Fibroblast of mammary gland (primary cell): Measurements from ENCODE around the gene MARCHF9.

Source experiments
- DNase-seq: peaks from one replicate; pipeline ENCODE4 v3.0.0-alpha.2; 2010; ENCODE audit warnings: low read depth
- H3K4me3 ChIP-seq: 2 replicates; pipeline ENCODE4 v1.5.1; 2011; ENCODE audit warnings: low read depth, mild to moderate bottlenecking, low read length, moderate library complexity; ENCODE audit not compliant: control insufficient read depth
- TF ChIP-seq, protein P1 (sequence below): conservative IDR thresholded peaks from 2 replicates; pipeline ENCODE4 v1.5.1; 2011; ENCODE audit warnings: low read depth, low read length, inconsistent platforms; ENCODE audit not compliant: control insufficient read depth, insufficient read depth

The MARCHF9 gene

DNA sequence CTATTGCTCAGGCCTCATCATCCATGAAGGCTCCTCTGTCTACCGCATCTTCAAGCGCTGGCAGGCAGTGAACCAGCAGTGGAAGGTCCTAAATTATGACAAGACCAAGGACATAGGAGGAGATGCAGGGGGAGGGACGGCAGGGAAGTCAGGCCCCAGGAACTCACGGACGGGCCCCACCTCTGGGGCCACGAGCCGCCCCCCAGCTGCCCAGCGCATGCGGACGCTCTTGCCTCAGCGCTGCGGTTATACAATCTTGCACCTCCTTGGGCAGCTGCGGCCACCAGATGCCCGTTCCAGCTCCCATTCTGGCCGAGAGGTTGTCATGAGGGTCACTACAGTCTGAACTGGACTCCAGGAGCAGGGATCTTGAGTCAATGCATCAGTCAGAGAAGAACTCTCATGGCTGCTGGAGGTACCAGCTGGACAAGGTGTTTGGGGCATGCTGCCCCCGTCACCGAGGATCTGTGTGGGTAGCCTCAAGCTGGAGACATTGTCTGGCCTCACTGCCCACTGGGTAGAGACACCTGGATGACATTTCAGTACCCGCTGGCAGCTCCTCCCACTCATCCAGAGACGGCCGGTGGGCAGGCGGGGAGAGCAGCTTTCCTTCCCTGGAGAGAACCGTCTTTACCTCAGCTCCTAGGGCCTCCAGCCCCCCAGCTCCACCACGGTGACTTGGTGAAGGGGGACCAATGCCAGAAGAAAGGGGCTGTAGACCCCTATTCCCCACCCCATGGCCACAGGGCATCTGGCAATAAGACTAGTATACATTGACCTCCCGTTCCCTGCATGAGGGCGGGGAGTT lies 3.9 kb downstream of the MARCHF9 start:
- H3K4me3 ChIP-seq = no peak overlapping the region
- TF ChIP-seq, protein P1, sequence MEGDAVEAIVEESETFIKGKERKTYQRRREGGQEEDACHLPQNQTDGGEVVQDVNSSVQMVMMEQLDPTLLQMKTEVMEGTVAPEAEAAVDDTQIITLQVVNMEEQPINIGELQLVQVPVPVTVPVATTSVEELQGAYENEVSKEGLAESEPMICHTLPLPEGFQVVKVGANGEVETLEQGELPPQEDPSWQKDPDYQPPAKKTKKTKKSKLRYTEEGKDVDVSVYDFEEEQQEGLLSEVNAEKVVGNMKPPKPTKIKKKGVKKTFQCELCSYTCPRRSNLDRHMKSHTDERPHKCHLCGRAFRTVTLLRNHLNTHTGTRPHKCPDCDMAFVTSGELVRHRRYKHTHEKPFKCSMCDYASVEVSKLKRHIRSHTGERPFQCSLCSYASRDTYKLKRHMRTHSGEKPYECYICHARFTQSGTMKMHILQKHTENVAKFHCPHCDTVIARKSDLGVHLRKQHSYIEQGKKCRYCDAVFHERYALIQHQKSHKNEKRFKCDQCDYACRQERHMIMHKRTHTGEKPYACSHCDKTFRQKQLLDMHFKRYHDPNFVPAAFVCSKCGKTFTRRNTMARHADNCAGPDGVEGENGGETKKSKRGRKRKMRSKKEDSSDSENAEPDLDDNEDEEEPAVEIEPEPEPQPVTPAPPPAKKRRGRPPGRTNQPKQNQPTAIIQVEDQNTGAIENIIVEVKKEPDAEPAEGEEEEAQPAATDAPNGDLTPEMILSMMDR = no peak
- no peak for DNase-seq

DNA sequence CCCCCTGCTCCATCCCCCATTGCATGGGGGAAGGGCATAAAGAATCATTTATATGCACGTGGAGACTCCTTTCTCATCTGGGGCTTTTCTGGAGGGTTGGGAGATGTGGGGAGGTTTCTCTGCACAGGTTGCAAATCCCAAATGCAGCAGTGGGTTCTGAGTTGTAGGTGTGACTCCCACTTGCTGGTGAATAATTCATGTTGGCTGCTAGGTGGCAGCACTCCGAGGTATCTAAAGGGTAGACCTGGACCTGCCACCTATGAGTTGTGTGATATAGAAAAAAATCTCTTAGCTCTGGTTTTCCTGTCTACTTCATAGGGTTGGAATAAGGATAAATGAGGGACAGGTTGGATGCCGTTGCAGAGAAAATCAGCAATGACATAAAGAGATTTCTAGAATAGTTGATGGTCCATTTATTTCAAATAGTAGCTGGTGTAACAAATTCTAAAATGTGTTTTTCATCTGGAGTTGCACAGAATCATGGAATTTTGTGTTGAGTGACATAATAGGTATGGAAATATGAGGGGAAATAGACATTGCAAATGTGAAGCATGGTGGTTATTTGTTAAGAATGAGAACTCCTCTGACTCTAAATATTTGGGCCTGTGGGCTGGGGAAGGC lies 4.6 kb downstream of the MARCHF9 start:
- H3K4me3 ChIP-seq = no peak overlapping the region
- TF ChIP-seq, protein P1 = peak; percentile 44
- DNase-seq = no peak

DNA sequence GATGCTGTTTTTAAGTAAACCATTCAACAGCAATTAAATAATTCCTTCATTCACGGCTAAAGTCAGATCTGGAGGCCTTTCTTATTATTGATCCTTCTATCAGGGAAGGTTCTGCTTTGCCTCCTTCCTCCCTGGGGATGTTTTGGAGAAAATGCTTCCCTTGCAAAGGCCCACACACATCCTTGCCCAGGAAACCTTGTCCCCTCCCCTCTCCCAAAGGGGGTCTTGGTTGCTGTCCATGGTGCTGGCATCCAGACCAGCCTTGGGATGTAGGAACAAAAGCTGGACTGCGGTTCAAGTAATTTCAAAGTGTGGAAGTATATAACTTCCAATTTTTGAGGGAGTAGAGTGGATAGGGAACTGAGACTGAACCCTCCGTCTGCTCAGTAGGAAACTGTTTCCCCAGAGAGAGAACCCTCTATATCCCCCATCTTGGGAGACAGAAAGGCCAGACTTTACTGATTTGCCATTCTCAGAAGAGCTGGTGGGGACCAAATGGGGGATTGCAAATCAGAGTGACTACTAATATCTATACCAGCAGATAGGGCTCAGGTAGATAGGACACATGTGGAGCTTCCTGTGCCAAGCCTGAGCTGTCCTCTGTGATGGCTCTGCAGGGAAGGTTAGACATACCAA lies 5.6 kb downstream of the MARCHF9 start:
- H3K4me3 ChIP-seq = no peak overlapping the region
- TF ChIP-seq, protein P1 = no peak
- DNase-seq = no peak

DNA sequence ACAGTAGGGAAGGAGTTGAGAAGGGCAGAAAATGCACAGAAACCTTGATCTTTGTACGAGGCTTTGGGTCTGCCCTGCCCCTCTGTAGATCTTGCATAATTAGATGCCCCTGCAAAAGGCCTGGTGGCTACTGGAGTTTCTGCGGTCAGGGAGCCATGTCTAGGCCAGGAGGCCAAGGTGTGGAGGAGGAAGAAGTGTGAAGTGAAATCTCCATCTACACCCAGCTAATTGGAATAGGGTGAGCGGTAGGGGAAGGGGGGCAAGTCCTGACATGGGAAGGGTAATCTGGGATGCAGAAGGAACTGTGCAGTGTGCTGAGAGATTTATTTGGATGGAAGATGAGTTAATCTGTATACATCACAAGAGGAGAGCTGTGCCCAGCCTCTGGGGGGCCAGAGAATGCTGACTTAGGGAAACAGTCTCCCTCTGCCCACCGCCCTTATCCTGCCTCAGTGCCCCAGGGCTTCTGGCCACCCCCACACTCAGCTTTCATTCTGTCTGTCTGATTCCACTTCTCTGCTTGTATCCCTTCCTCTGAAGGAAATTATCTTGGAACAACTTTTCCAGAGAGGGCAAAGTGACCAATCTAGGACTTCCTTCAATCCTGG lies 6.6 kb downstream of the MARCHF9 start:
- DNase-seq = no peak
- TF ChIP-seq, protein P1 = no peak
- H3K4me3 ChIP-seq = no peak overlapping the region

DNA sequence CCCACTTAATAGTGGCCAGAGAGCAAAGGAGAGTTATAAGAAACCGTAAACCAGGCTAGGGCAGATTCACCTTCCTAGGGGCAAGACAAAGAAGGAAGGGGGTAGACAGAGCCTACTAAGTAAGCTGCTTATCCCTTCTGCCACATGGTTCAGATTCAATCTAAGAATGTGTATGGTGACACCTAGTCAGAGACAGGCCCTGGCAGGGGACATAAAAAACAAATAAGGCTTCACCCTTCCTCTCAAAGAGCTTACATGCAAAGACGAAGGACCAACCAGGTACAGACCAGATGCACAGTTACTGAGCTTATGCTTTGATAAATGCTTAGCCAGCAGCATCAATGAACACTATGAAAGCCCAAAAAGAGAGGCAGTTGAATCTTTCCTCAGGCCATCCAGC lies 7.6 kb downstream of the MARCHF9 start:
- TF ChIP-seq, protein P1 = no peak
- no peak for DNase-seq
- no peak overlapping the region for H3K4me3 ChIP-seq

DNA sequence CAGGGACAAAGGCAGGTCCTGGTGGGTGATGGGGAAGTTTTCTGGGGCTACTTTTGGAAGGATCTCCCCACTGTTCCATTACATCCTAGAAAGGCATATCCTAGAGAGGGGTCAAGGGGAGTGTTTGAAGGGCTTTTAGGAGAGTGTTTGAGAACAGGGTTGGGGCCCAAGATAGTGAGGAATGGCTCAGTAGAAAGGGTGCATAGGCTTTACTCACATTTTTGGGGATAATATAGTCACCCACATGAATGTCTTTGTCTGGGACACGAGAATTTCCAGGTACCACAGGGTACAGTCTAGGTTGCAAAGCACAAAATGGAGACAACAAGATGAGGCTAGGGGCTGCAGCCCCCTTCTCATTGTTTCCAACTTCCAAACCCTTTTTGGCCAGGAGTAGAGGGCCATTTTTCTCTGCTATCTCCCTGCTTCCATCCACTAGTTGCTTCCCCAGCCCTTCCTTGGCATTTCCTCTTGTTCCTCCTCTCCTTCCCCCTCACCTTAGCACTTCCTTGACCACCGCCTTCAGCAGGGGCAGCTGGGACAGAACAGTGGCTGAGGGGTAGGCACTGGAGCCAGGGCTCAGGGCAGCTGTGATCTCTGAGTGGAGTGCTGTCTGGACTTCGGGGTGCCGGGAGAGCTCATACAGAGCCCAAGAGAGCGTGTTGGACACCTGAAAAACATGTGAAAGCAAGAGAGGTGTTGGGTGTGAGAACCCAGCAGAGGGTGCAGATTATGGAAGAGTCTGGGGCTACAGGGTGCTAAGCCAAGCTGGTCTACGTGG lies 9.2 kb downstream of the MARCHF9 start:
- no peak for DNase-seq
- H3K4me3 ChIP-seq = no peak overlapping the region
- TF ChIP-seq, protein P1 = no peak
